SK-N-MC (cell line): ENCODE measurements around the gene GAPDH.

ENCODE experiments used
- EZH2 ChIP-seq: fragments of 200-600 bp; sonication (generic); IDR thresholded peaks from one replicate; pipeline ENCODE4 v1.6.1; 2017; ENCODE audit warnings: antibody characterized with exemption
- FOXP2 ChIP-seq: optimal IDR thresholded peaks from 2 replicates; pipeline ENCODE3; 2011; ENCODE audit warnings: mild to moderate bottlenecking, moderate library complexity; ENCODE audit not compliant: insufficient read depth; ENCODE audit errors: extremely low read length, control extremely low read depth
- POLR2AphosphoS5 ChIP-seq: IDR thresholded peaks from 2 replicates; pipeline ENCODE4 v1.6.1; 2012; ENCODE audit warnings: mild to moderate bottlenecking, low read depth, low read length, borderline replicate concordance

DNA sequence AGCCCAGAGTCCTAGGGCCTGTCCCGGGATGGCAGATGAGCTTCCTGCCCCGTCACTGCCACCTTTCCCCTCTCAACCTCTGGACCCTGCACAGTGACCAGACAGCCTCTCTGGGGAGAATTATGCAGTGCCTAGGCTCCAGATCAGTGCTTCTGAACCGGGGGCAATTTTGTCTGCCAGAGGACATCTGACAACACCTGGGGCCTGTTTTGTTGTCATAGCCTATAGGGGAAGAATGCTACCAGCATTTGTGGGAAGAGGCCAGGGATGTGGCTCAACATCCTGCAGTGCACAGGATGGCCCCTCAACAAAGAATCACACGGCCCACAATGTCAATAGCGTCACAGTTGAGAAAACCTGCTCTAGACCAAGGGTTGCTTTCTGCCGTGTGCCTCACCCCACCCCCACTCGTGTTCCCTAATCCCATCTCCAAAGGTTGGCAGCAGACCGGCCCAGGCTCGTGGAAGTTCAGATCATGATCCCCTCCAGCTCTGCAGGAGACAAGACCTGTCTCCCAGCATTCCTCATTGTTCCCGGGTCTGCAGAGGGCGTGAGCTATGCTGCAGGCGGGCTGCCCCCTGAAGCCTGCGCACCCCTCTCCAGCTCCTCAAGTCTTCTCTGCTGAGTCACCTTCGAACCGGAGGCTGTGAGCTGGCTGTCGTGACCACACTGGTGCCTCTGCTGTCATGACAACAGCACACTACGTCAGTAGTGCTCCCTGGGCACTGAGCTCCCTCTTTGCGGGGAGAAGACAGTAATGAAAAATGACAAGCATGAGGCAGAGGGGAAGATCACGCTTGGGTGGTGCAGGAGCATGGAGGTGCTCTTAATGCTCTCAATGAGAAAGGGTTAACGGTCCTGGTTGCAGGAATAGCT lies 2.0 kb upstream of the GAPDH start:
- TF ChIP-seq EZH2 = no peak
- no peak; the same call in 1 of the 2 replicates for TF ChIP-seq POLR2AphosphoS5
- no peak for TF ChIP-seq FOXP2
